Naive thymus-derived CD4-positive, alpha-beta T cell (primary cell): ENCODE results near the gene SLIT3. TPM values are rescaled to one million over a fixed set of nuclear protein-coding genes. Genes with fewer than 3 reads are reported as not detected.

Experiments
- ATAC-seq: fragments of 150-1000 bp; cut with Tn5 transposase; 2 replicates; pipeline ENCODE4 v1.10.0; 2021; ENCODE audit warnings: mild to moderate bottlenecking, moderate library complexity
- CTCF ChIA-PET: fragments of 350-600 bp; sonication (Branson Sonifier 250); formaldehyde crosslinking; loops from one replicate; lab custom pipeline; 2021; ENCODE audit warnings: antibody characterized with exemption; lab: Charles Lee
- POLR2A ChIA-PET: fragments of 350-600 bp; sonication (Branson Sonifier 250); formaldehyde crosslinking; loops from one replicate; lab custom pipeline; 2021; ENCODE audit warnings: antibody characterized with exemption, inconsistent platforms; lab: Charles Lee
- DNase-seq, 9 donors: peaks; one replicate each; pipeline versions ENCODE4 v3.0.0 to v3.0.0-alpha.2; 2020 to 2022; ENCODE audit warnings: mixed read lengths in 1 of 9
- H3K27ac ChIP-seq: one replicate; pipeline ENCODE4 v1.7.0; 2013; ENCODE audit warnings: mild to moderate bottlenecking, low read depth, low read length, moderate library complexity
- H3K27me3 ChIP-seq, 2 donors: one replicate each; pipeline ENCODE4 v1.7.0; 2013; ENCODE audit warnings: low read length in 2 of 2, mild to moderate bottlenecking in 2 of 2, moderate library complexity in 2 of 2; ENCODE audit not compliant: control insufficient read depth in 2 of 2, insufficient read depth in 2 of 2
- H3K36me3 ChIP-seq, 3 experiments: 1 replicate in 2 of 3; 2 replicates in 1 of 3; pipeline ENCODE4 v1.7.0; 2013; ENCODE audit warnings: low read length in 3 of 3, mild to moderate bottlenecking in 3 of 3, moderate library complexity in 1 of 3; ENCODE audit not compliant: insufficient read depth in 3 of 3, control insufficient read depth in 2 of 3
- H3K4me1 ChIP-seq, 2 donors: one replicate each; pipeline ENCODE4 v1.7.0; 2013; ENCODE audit warnings: low read length in 2 of 2, mild to moderate bottlenecking in 2 of 2, moderate library complexity in 1 of 2; ENCODE audit not compliant: control insufficient read depth in 2 of 2, insufficient read depth in 2 of 2
- H3K4me3 ChIP-seq: 2 replicates; pipeline ENCODE4 v1.7.0; 2013; ENCODE audit warnings: mild to moderate bottlenecking, low read length
- H3K9me3 ChIP-seq, 3 experiments: 1 replicate in 2 of 3; 2 replicates in 1 of 3; pipeline ENCODE4 v1.7.0; 2013; ENCODE audit warnings: low read length in 3 of 3; ENCODE audit not compliant: control insufficient read depth in 2 of 3
- H3K27ac Mint-ChIP-seq, 9 donors: one replicate each; pipeline ENCODE4 v1.8.0; 2020 to 2022; ENCODE audit warnings: mixed read lengths in 9 of 9, mild to moderate bottlenecking in 8 of 9, moderate library complexity in 5 of 9, inconsistent platforms in 2 of 9
- H3K27me3 Mint-ChIP-seq, 5 donors: one replicate each; pipeline ENCODE4 v1.8.0; 2021 to 2022; ENCODE audit warnings: mixed read lengths in 5 of 5, mild to moderate bottlenecking in 1 of 5
- H3K36me3 Mint-ChIP-seq, 5 donors: one replicate each; pipeline ENCODE4 v1.8.0; 2020 to 2022; ENCODE audit warnings: mixed read lengths in 5 of 5, mild to moderate bottlenecking in 3 of 5, inconsistent platforms in 1 of 5
- H3K4me1 Mint-ChIP-seq, 7 donors: one replicate each; pipeline ENCODE4 v1.8.0; 2020 to 2022; ENCODE audit warnings: mixed read lengths in 7 of 7, mild to moderate bottlenecking in 3 of 7, inconsistent platforms in 1 of 7
- H3K4me3 Mint-ChIP-seq, 10 donors: one replicate each; pipeline ENCODE4 v1.8.0; 2020 to 2022; ENCODE audit warnings: mild to moderate bottlenecking in 10 of 10, mixed read lengths in 10 of 10, moderate library complexity in 6 of 10, inconsistent platforms in 2 of 10
- H3K9me3 Mint-ChIP-seq, 11 donors: one replicate each; pipeline ENCODE4 v1.8.0; 2020 to 2022; ENCODE audit warnings: mixed read lengths in 11 of 11, mild to moderate bottlenecking in 4 of 11, inconsistent platforms in 1 of 11, moderate library complexity in 1 of 11
- intact Hi-C, 2 donors: fragments of 100-400 bp; cut with micrococcal nuclease; formaldehyde crosslinking; loops; one replicate each; pipeline ENCODE4 v1.15.1; 2023
- polyA plus RNA-seq, 2 donors: library from polyadenylated mRNA; unstranded; fragments of 300-500 nt; fragmentation: Illumina TruSeq; gene quantifications; one replicate each; pipeline ENCODE4 v1.2.3, GENCODE V29; 2021
- total RNA-seq, 6 experiments: library from RNA in 5 of 6; stranded (reverse) in 5 of 6; gene quantifications; 1 replicate in 5 of 6; 2 replicates in 1 of 6; pipeline ENCODE4 v1.2.3 and lab custom pipeline; 2021 to 2026

Gene SLIT3
- total and polyA plus RNA-seq, 7 experiments from 2014 or later: 0.34 TPM; not detected in 6

GRCh38 chr5:169054506-169054905, 246.4 kb downstream of the SLIT3 start:
- ChIA-PET POLR2A (no interaction called here), CTCF (no interaction called here)
- Mint-ChIP-seq H3K27ac (no peak overlapping the region), H3K36me3 (no peaks in the 10 kb centered on the region), H3K4me1 (no peaks in the 10 kb centered on the region), H3K4me3 (no peak overlapping the region), H3K27me3 (peaks cover 4 to 21% (median 12%) of the 10 kb centered on the region in 5 donors), H3K9me3 (peaks cover 0 to 10% (median 0%) of the 10 kb centered on the region in 11 donors)
- no peaks in the 10 kb centered on the region for H3K36me3 ChIP-seq
- no peaks in the 10 kb centered on the region for H3K9me3 ChIP-seq
- DNase-seq: no peak
- no peak overlapping the region for H3K4me3 ChIP-seq
- H3K4me1 ChIP-seq: no peaks in the 10 kb centered on the region
- no peaks in the 10 kb centered on the region for H3K27me3 ChIP-seq
- H3K27ac ChIP-seq: no peak overlapping the region
- ATAC-seq: no peak
- intact Hi-C loops: loop anchor here in 1 of 2 donors (1.0 kb wide), 1 partner anchor 15 kb away; no protein-coding TSS in a partner anchor

- CTCF ChIA-PET: no interaction called here
These were observed 248.7 kb downstream of the SLIT3 start for GRCh38 chr5:169052207-169052606.

GRCh38 chr5:169051351-169051750, 249.6 kb downstream of the SLIT3 start:
- no peak overlapping the region for H3K4me3 ChIP-seq
- no peak overlapping the region for H3K27ac ChIP-seq
- Mint-ChIP-seq H3K9me3 (peaks cover 0 to 6% (median 0%) of the 10 kb centered on the region in 11 donors), H3K27me3 (peaks cover 3 to 24% (median 12%) of the 10 kb centered on the region in 5 donors), H3K27ac (no peak overlapping the region), H3K4me3 (no peak overlapping the region), H3K4me1 (no peaks in the 10 kb centered on the region), H3K36me3 (no peaks in the 10 kb centered on the region)
- no peaks in the 10 kb centered on the region for H3K4me1 ChIP-seq
- intact Hi-C loops: no loop called here
- H3K27me3 ChIP-seq: no peaks in the 10 kb centered on the region
- DNase-seq (no peak), ATAC-seq (no peak)
- no peaks in the 10 kb centered on the region for H3K36me3 ChIP-seq
- no peaks in the 10 kb centered on the region for H3K9me3 ChIP-seq
- POLR2A ChIA-PET: no interaction called here
- CTCF ChIA-PET: no interaction called here

More at GRCh38 chr5:169052207-169052606, 248.7 kb downstream of the SLIT3 start:
- H3K4me3 ChIP-seq: no peak overlapping the region
- Mint-ChIP-seq H3K9me3 (peaks cover 0 to 10% (median 0%) of the 10 kb centered on the region in 11 donors), H3K27ac (no peak overlapping the region), H3K36me3 (no peaks in the 10 kb centered on the region), H3K27me3 (peaks cover 3 to 24% (median 12%) of the 10 kb centered on the region in 5 donors), H3K4me1 (no peaks in the 10 kb centered on the region), H3K4me3 (no peak overlapping the region)
- POLR2A ChIA-PET: no interaction called here
- no peaks in the 10 kb centered on the region for H3K27me3 ChIP-seq
- H3K4me1 ChIP-seq: no peaks in the 10 kb centered on the region
- H3K9me3 ChIP-seq: no peaks in the 10 kb centered on the region
- H3K27ac ChIP-seq: no peak overlapping the region
- no peaks in the 10 kb centered on the region for H3K36me3 ChIP-seq
- DNase-seq (no peak), ATAC-seq (no peak)
- intact Hi-C loops: no loop called here

- DNase-seq: no peak
- no peaks in the 10 kb centered on the region for H3K9me3 ChIP-seq
- CTCF ChIA-PET: no interaction called here
- H3K27me3 ChIP-seq: no peaks in the 10 kb centered on the region
- no peaks in the 10 kb centered on the region for H3K4me1 Mint-ChIP-seq
- H3K27ac ChIP-seq: no peak overlapping the region
- no peaks in the 10 kb centered on the region for H3K36me3 ChIP-seq
- no peak overlapping the region for H3K4me3 Mint-ChIP-seq
- H3K4me3 ChIP-seq: no peak overlapping the region
- no peaks in the 10 kb centered on the region for H3K4me1 ChIP-seq
- H3K27ac Mint-ChIP-seq: no peak overlapping the region
- no peak for ATAC-seq
- peaks cover 0 to 6% (median 0%) of the 10 kb centered on the region in 11 donors for H3K9me3 Mint-ChIP-seq
- POLR2A ChIA-PET: interaction anchor here (0.6 kb wide), 1 partner anchor 650 kb away, joined by 3 read pairs; no protein-coding TSS in a partner anchor
- H3K27me3 Mint-ChIP-seq: peaks cover 3 to 24% (median 12%) of the 10 kb centered on the region in 5 donors
- H3K36me3 Mint-ChIP-seq: no peaks in the 10 kb centered on the region
- intact Hi-C loops: no loop called here
These were observed 250.3 kb downstream of the SLIT3 start for GRCh38 chr5:169050636-169051035.

DNA sequence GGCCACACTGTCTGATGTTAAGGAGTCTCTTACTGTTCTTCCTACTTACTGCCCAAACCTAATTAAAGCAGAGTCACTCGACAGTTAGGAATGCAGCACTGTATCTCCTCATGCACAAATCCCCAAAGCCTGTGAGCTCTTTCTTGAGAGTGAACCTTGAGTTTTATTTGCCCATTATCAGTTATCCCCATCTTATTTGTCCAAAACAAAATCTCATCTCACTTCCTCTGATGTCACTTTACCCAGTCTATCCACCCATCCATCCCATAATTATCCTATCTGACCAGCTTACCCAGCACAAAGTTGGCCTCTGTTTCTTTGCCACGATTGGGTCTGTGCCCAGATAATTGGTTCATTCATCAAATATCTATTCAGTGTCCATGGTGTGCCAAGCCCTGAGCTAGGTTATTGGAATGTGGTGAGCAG, 250.8 kb downstream of the SLIT3 start:
- POLR2A ChIA-PET: no interaction called here
- no peaks in the 10 kb centered on the region for H3K27me3 ChIP-seq
- DNase-seq (no peak), ATAC-seq (no peak)
- intact Hi-C loops: no loop called here
- Mint-ChIP-seq H3K27me3 (peaks cover 3 to 19% (median 10%) of the 10 kb centered on the region in 5 donors), H3K4me1 (no peaks in the 10 kb centered on the region), H3K4me3 (no peak overlapping the region), H3K9me3 (peaks cover 0 to 6% (median 0%) of the 10 kb centered on the region in 11 donors), H3K27ac (no peak overlapping the region), H3K36me3 (no peaks in the 10 kb centered on the region)
- H3K27ac ChIP-seq: no peak overlapping the region
- no peak overlapping the region for H3K4me3 ChIP-seq
- CTCF ChIA-PET: no interaction called here
- no peaks in the 10 kb centered on the region for H3K36me3 ChIP-seq
- H3K9me3 ChIP-seq: no peaks in the 10 kb centered on the region
- no peaks in the 10 kb centered on the region for H3K4me1 ChIP-seq

DNA sequence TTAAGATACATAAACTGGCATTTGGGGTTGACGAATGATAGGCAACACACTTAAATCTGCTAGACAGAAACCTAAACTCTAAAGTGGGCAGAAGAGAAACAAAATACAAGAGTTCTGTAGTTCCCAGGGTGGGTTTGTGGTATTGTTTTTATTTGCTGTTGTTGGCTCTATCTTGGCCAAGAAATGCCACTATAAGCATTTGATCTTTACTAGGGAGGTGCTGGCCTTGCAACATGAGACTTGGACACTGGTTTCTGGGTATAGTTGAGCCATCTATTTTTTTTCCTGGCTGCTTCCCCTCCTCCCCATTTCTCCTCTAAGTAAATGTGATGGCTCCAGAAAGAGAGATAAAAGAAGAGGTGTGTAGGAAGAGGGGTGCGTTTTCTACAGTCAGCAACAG, 251.2 kb downstream of the SLIT3 start:
- H3K36me3 Mint-ChIP-seq: no peaks in the 10 kb centered on the region

More for the DNA sequence above, 251.2 kb downstream of the SLIT3 start:
- peaks cover 0 to 6% (median 0%) of the 10 kb centered on the region in 11 donors for H3K9me3 Mint-ChIP-seq
- H3K4me1 Mint-ChIP-seq: no peaks in the 10 kb centered on the region
- Histone ChIP-seq H3K9me3 (no peaks in the 10 kb centered on the region), H3K4me1 (no peaks in the 10 kb centered on the region), H3K27me3 (no peaks in the 10 kb centered on the region), H3K27ac (no peak overlapping the region), H3K4me3 (no peak overlapping the region), H3K36me3 (no peaks in the 10 kb centered on the region)
- ChIA-PET POLR2A (no interaction called here), CTCF (no interaction called here)
- no peak for ATAC-seq
- H3K27me3 Mint-ChIP-seq: peaks cover 3 to 15% (median 9%) of the 10 kb centered on the region in 5 donors
- H3K27ac Mint-ChIP-seq: peak overlapping the region in 1 of 9 donors; percentile 43
- DNase-seq: no peak
- intact Hi-C loops: no loop called here
- no peak overlapping the region for H3K4me3 Mint-ChIP-seq
